ENCODE measurements around the gene MAPKAPK5.

GRCh38 chr12:111942557-111942956, 100.5 kb downstream of the MAPKAPK5 start:
- TF ChIP-seq CTCF (IDR thresholded peaks at IDR 0.05): no peak
- no peak for TF ChIP-seq POLR2A (IDR thresholded peaks at IDR 0.05)

Measured in body of pancreas (tissue), 4 donors.